ENCODE data around the gene NAA15.

GRCh38 chr4:139295206-139295941 is 5.9 kb upstream of the NAA15 start:
- TF ChIP-seq CTCF (IDR thresholded peaks at IDR 0.05) (peak; percentile 93 to 98 (median 95)), POLR2AphosphoS5 (IDR thresholded peaks at IDR 0.05) (peak; percentile 70), EP300 (IDR thresholded peaks at IDR 0.05) (no peak), POLR2A (IDR thresholded peaks at IDR 0.05) (peak; percentile 41 to 46)

All from gastroesophageal sphincter (tissue), 3 donors.